Heart right ventricle (tissue), 16 donors: ENCODE measurements around the gene C1orf94. TPM values are rescaled to one million over a fixed set of nuclear protein-coding genes. Genes with fewer than 3 reads are reported as not detected.

Source experiments
- ATAC-seq, 8 donors: fragments of 200-7000 bp; cut with Tn5 transposase; one replicate each; pipeline ENCODE4 v1.9.1; 2020; ENCODE audit warnings: mild to moderate bottlenecking in 8 of 8, moderate library complexity in 8 of 8, moderate number of reproducible peaks in 1 of 8
- DNase-seq, 2 donors: peaks; one replicate each; pipeline ENCODE4 v3.0.0-alpha.2; 2020
- H3K27ac ChIP-seq, 10 donors: fragments of 200-600 bp; sonication (generic) in 2 of 10; one replicate each; pipeline versions ENCODE4 v1.5.0 to v1.8.0; 2020 to 2022; ENCODE audit warnings: mild to moderate bottlenecking in 3 of 10
- H3K27me3 ChIP-seq, 7 donors: fragments of 200-600 bp; one replicate each; pipeline ENCODE4 v1.8.0; 2021 to 2022; ENCODE audit warnings: mild to moderate bottlenecking in 2 of 7
- H3K36me3 ChIP-seq, 9 donors: fragments of 200-600 bp; sonication (generic) in 1 of 9; one replicate each; pipeline versions ENCODE4 v1.5.0 to v1.8.0; 2020 to 2022; ENCODE audit warnings: mild to moderate bottlenecking in 2 of 9
- H3K4me1 ChIP-seq, 9 donors: fragments of 200-600 bp; sonication (generic) in 1 of 9; one replicate each; pipeline versions ENCODE4 v1.5.0 to v1.8.0; 2020 to 2022; ENCODE audit warnings: mild to moderate bottlenecking in 4 of 9
- H3K4me3 ChIP-seq, 10 donors: fragments of 200-600 bp; sonication (generic) in 2 of 10; one replicate each; pipeline versions ENCODE4 v1.5.0 to v1.8.0; 2020 to 2022; ENCODE audit warnings: mild to moderate bottlenecking in 7 of 10, moderate library complexity in 2 of 10
- H3K9me3 ChIP-seq, 11 donors: fragments of 200-600 bp in 10 of 11; sonication (generic) in 2 of 11; one replicate each; pipeline versions ENCODE4 v1.5.0 to v1.8.0; 2013 to 2022; ENCODE audit warnings: mild to moderate bottlenecking in 2 of 11, control low read depth in 1 of 11, moderate library complexity in 1 of 11
- WGBS, 2 donors: extraction: QIAGEN DNeasy Blood & Tissue Kit; methylation state at CpG; one replicate each; pipeline ENCODE4 v1.1.7; 2013; ENCODE audit warnings: inconsistent platforms in 1 of 2; 5-methylcytosine and 5-hydroxymethylcytosine counted together
- intact Hi-C, 10 donors: fragments of 100-400 bp; cut with DNase I; formaldehyde crosslinking; loops; one replicate each; pipeline versions ENCODE4 v1.11.1 to v1.14.2; 2022
- polyA plus RNA-seq, 2 donors: library from polyadenylated mRNA; stranded (reverse); fragments of 200-250 nt; gene quantifications; one replicate each; pipeline ENCODE4 v1.2.3, GENCODE V29; 2013
- total RNA-seq, 10 donors: library from RNA; stranded (reverse); fragmentation: NEBNext Ultra II Directional in 3 of 10; extraction: Animal tissue kit (Norgen Biotek cat#: 25700) in 3 of 10; gene quantifications; one replicate each; pipeline versions ENCODE4 v1.2.1 to v1.2.4, GENCODE V29; 2021 to 2023
- TF ChIP-seq, protein P1 (sequence below), 9 donors: fragments of 200-600 bp; sonication (generic) in 2 of 9; IDR thresholded peaks; one replicate each; pipeline versions ENCODE4 v1.5.0 to v1.8.0; 2021 to 2022; ENCODE audit warnings: antibody characterized with exemption in 9 of 9, mild to moderate bottlenecking in 5 of 9, moderate library complexity in 1 of 9
- donor health status: Arrhythmogenic right ventricular cardiomyopathy.
- donor health status: ischemic (EF 13 %, LVEDD 7.1; RV severe dilation, severe dysfunction).
- donor health status: healthy with polysubstance abuse.
- donor health status: DM: no; HTN: yes; CAD: no.
- donor health status: DM: no; HTN: no; CAD: no.
- donor health status: ischemic (EF 25% LVEDD 6.9; RV normal size, moderate dysfunction).
- donor health status: ischemic (EF 25% LVEDD 5.7; RV mildly dilated, moderate dysfunction).
- donor health status: healthy.
- donor health status: DM: yes; HTN: yes; CAD: no.
- donor health status: Ischemic cardiomyopathy.
- donor health status: ischemic (EF 35%, LVEDD 5.7; RV mildly dilated, moderate dysfunction).
- donor health status: nonischemic (EF 11% LVEDD 7.7; RV severe dilation, severe dysfunction).
- donor health status: DM: yes; HTN: yes; CAD: no.
- donor health status: PGD.
- donor health status: ischemic (EF 29% LVEDD 5.4; RV normal size, mild dysfunction).
- donor health status: nonischemic (EF 23%, LVEDD 6.1; RV moderate dilation, normal function).

The C1orf94 gene
- total and polyA plus RNA-seq, 12 donors = 0.01 to 0.11 TPM; not detected in 10

DNA sequence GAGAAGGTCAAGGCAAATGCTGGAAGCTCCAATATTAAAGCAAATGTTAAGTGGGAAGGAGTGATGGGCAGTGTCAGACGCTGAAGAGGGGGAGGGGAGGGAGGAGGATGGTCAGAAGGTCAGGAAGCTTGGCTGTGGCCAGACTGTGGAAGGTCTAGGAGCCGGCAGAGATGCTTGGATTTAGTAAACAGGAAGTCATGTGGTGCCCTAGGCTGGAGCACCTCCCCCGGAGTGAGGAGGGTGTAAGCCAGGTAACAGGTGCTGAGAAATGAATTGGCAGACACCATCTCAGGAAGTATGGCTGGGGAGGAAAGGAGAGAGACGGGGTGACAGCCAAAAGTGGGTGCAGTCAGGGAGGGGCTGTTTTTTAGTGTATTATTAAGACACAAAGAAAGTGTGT lies 29.4 kb upstream of the C1orf94 start:
- H3K4me3 ChIP-seq = no peak overlapping the region
- DNase-seq = no peak
- H3K27ac ChIP-seq = no peak overlapping the region
- TF ChIP-seq, protein P1, sequence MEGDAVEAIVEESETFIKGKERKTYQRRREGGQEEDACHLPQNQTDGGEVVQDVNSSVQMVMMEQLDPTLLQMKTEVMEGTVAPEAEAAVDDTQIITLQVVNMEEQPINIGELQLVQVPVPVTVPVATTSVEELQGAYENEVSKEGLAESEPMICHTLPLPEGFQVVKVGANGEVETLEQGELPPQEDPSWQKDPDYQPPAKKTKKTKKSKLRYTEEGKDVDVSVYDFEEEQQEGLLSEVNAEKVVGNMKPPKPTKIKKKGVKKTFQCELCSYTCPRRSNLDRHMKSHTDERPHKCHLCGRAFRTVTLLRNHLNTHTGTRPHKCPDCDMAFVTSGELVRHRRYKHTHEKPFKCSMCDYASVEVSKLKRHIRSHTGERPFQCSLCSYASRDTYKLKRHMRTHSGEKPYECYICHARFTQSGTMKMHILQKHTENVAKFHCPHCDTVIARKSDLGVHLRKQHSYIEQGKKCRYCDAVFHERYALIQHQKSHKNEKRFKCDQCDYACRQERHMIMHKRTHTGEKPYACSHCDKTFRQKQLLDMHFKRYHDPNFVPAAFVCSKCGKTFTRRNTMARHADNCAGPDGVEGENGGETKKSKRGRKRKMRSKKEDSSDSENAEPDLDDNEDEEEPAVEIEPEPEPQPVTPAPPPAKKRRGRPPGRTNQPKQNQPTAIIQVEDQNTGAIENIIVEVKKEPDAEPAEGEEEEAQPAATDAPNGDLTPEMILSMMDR (IDR thresholded peaks at IDR 0.05) = no peak
- H3K36me3 ChIP-seq = no peaks in the 10 kb centered on the region
- 15 to 23% methylated on average over 4 of the region's 4 CpGs for WGBS, 2 donors
- peaks cover 0 to 37% (median 6%) of the 10 kb centered on the region in 7 donors for H3K27me3 ChIP-seq
- no peaks in the 10 kb centered on the region for H3K4me1 ChIP-seq
- intact Hi-C loops = no loop called here
- ATAC-seq = no peak
- H3K9me3 ChIP-seq = no peaks in the 10 kb centered on the region

DNA sequence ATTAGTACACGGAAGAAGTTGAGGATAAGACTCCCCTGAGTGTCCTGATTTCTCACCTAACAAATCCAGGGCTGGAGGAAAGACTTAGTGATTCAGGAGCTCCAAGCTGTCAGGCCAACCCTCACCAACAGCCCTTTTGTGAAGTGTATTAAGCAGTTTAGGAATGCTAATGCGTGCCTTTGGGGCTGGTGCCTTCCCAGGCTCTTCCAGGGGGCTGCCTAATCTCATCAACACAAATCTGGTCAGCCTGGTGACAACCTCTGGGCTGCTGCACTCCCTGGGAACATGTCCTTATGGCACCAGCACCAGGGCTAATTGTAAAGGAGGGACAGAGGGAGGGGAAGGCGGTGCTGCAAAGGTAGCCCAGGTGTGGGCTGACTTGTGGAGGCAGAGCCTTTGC lies 27.2 kb upstream of the C1orf94 start:
- Histone ChIP-seq H3K9me3 (no peaks in the 10 kb centered on the region), H3K4me3 (no peak overlapping the region), H3K36me3 (no peaks in the 10 kb centered on the region), H3K4me1 (no peaks in the 10 kb centered on the region), H3K27ac (no peak overlapping the region), H3K27me3 (peaks cover 0 to 35% (median 7%) of the 10 kb centered on the region in 7 donors)
- TF ChIP-seq, protein P1 (IDR thresholded peaks at IDR 0.05) = no peak
- intact Hi-C loops = no loop called here
- DNase-seq (no peak), ATAC-seq (no peak)
- WGBS, 2 donors = 17 to 23% methylated on average over 3 of the region's 3 CpGs

DNA sequence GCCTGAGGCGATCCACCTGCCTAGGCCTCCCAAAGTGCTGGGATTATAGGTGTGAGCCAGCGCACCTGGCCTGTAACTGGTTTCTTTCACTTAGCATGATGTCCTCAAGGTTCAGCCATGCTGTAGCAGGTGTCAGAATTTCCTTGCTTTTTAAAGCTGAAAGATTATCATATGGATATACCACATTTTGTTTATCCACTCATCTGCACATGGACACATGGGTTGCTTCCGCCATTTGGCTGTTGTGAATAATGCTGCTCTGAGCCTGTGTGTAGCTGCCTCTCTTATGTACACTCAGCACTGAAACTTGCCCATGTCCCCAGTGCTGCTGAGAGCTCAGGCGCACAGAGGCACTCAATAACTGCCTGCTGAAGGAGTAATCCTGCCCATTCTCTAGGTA lies 23.5 kb upstream of the C1orf94 start:
- 92 to 95% methylated on average over 4 of the region's 4 CpGs for WGBS, 2 donors
- no peaks in the 10 kb centered on the region for H3K9me3 ChIP-seq
- DNase-seq = no peak
- TF ChIP-seq, protein P1 (IDR thresholded peaks at IDR 0.05) = no peak
- no peak overlapping the region for H3K4me3 ChIP-seq
- intact Hi-C loops = no loop called here
- no peaks in the 10 kb centered on the region for H3K4me1 ChIP-seq
- H3K36me3 ChIP-seq = no peaks in the 10 kb centered on the region
- no peak overlapping the region for H3K27ac ChIP-seq
- peaks cover 0 to 21% (median 15%) of the 10 kb centered on the region in 7 donors for H3K27me3 ChIP-seq
- ATAC-seq = no peak

DNA sequence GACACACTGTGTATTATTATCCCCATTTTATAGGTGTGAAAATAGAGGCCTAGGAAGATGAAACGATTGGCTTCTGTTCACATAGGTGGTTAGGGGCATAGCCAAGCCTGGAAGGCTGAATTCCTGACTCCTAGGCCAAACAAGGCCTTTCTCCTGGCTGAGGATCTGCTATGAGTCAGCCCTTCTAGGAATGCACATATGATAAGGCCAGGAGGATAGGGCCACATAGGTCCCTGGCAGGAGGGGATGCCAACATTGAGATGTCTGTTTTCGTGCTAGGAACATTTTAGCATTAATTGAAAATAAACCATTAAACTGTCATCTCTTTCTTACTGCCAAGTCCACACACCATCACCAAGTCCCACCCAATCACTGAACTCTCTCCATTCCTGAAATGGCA lies 20.8 kb upstream of the C1orf94 start:
- H3K9me3 ChIP-seq = no peaks in the 10 kb centered on the region
- H3K4me1 ChIP-seq = no peaks in the 10 kb centered on the region
- DNase-seq (no peak), ATAC-seq (no peak)
- H3K36me3 ChIP-seq = no peaks in the 10 kb centered on the region
- TF ChIP-seq, protein P1 (IDR thresholded peaks at IDR 0.05) = no peak
- no peak overlapping the region for H3K4me3 ChIP-seq
- 60 to 61% methylated on average over 2 of the region's 2 CpGs for WGBS, 2 donors
- intact Hi-C loops = no loop called here
- no peak overlapping the region for H3K27ac ChIP-seq
- H3K27me3 ChIP-seq = peaks cover 0 to 41% (median 22%) of the 10 kb centered on the region in 7 donors
